PC-9 (cell line): Measurements from ENCODE around the gene SRP14.

Experiments used
- EZH2 ChIP-seq: fragments of 200-600 bp; sonication (generic); IDR thresholded peaks from 2 replicates; pipeline ENCODE4 v1.8.0; 2017; ENCODE audit warnings: antibody characterized with exemption, low read depth
- TF ChIP-seq, protein P1 (sequence below): fragments of 200-600 bp; sonication (generic); conservative IDR thresholded peaks from 2 replicates; pipeline ENCODE4 v1.6.1; 2017; ENCODE audit warnings: mixed run types, antibody characterized with exemption, mild to moderate bottlenecking, moderate library complexity

DNA sequence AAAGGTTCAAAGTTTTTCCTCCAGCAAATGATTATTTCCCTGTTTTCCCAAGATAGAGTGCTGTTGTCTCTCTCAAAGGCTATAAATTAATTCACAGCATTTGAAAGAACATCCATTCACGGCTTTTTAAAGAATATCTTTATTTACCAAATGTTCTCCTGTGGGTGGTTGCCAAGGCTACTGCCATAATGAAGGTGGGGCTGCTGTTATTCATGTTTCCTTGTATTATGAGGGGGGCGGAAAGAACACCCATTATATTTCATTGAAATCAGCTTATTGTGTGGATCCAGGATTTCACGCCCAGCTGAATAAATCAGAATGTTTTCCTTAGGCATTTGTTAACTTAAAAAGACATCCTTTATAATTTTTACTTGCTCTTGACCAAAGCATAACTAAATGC lies 10.1 kb downstream of the SRP14 start:
- no peak for TF ChIP-seq EZH2
- TF ChIP-seq, protein P1, sequence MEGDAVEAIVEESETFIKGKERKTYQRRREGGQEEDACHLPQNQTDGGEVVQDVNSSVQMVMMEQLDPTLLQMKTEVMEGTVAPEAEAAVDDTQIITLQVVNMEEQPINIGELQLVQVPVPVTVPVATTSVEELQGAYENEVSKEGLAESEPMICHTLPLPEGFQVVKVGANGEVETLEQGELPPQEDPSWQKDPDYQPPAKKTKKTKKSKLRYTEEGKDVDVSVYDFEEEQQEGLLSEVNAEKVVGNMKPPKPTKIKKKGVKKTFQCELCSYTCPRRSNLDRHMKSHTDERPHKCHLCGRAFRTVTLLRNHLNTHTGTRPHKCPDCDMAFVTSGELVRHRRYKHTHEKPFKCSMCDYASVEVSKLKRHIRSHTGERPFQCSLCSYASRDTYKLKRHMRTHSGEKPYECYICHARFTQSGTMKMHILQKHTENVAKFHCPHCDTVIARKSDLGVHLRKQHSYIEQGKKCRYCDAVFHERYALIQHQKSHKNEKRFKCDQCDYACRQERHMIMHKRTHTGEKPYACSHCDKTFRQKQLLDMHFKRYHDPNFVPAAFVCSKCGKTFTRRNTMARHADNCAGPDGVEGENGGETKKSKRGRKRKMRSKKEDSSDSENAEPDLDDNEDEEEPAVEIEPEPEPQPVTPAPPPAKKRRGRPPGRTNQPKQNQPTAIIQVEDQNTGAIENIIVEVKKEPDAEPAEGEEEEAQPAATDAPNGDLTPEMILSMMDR, result no peak
